Esophagus squamous epithelium (tissue), 4 donors: ENCODE results near the gene PCBP1.

Source experiments
- CTCF ChIP-seq, 6 experiments: fragments of 450-650 bp in 4 of 6; fragments of 200-600 bp in 2 of 6; sonication (generic) in 2 of 6; IDR thresholded peaks; one replicate each; pipeline ENCODE4 v1.5.1; 2016 to 2019; ENCODE audit warnings: antibody characterized with exemption in 6 of 6, mild to moderate bottlenecking in 4 of 6, moderate library complexity in 4 of 6
- POLR2A ChIP-seq, 4 donors: fragments of 450-650 bp; IDR thresholded peaks; one replicate each; pipeline ENCODE4 v1.6.1; 2017; ENCODE audit warnings: antibody characterized with exemption in 4 of 4, mild to moderate bottlenecking in 4 of 4, moderate library complexity in 3 of 4

DNA sequence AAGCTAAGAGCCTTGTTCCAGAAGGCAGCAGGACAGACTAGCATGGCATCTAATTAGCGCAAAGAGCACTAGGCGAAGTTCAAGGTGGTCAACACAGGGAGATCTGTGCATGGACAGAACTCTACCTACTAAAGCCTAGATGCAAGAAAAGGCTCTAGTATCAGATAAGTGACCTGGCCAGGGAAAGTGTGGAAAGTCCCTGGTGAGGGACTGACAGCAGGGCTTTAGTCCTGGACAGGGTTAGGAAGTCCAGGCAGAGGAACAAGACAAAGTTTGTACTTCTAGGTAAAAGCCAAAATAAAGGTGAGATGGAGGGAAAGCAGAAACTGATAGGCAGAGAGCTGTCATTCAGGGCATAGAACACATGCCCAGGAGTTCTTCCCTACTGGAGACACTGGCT, 45.0 kb upstream of the PCBP1 start:
- TF ChIP-seq CTCF (IDR thresholded peaks at IDR 0.05) (no peak), POLR2A (IDR thresholded peaks at IDR 0.05) (no peak)
